Measurements from ENCODE around the gene ZNF622.

The ZNF622 gene

GRCh38 chr5:16413166-16413860 lies 52.3 kb downstream of the ZNF622 start:
- no peak for TF ChIP-seq CTCF (IDR thresholded peaks at IDR 0.05; ENCODE audit: low read depth, low read length)
- H3K4me3 ChIP-seq (ENCODE audit: low read depth, low read length) = no peak overlapping the region

- H3K4me3 ChIP-seq (ENCODE audit: low read depth, low read length) = no peak overlapping the region
- TF ChIP-seq CTCF (IDR thresholded peaks at IDR 0.05; ENCODE audit: low read depth, low read length) = no peak
Measured at GRCh38 chr5:16412556-16412955, 53.0 kb downstream of the ZNF622 start.

GRCh38 chr5:16411741-16412455 lies 53.7 kb downstream of the ZNF622 start:
- no peak overlapping the region for H3K4me3 ChIP-seq (ENCODE audit: low read depth, low read length)
- TF ChIP-seq CTCF (IDR thresholded peaks at IDR 0.05; ENCODE audit: low read depth, low read length) = no peak

- no peak overlapping the region for H3K4me3 ChIP-seq (ENCODE audit: low read depth, low read length)
- TF ChIP-seq CTCF (IDR thresholded peaks at IDR 0.05; ENCODE audit: low read depth, low read length) = no peak
Measured at GRCh38 chr5:16411235-16411634, 54.4 kb downstream of the ZNF622 start.

GRCh38 chr5:16410338-16410737 lies 55.3 kb downstream of the ZNF622 start:
- no peak overlapping the region for H3K4me3 ChIP-seq (ENCODE audit: low read depth, low read length)
- no peak for TF ChIP-seq CTCF (IDR thresholded peaks at IDR 0.05; ENCODE audit: low read depth, low read length)

GRCh38 chr5:16406630-16407029 lies 59.0 kb downstream of the ZNF622 start:
- H3K4me3 ChIP-seq (ENCODE audit: low read depth, low read length) = no peak overlapping the region
- TF ChIP-seq CTCF (IDR thresholded peaks at IDR 0.05; ENCODE audit: low read depth, low read length) = no peak

- no peak overlapping the region for H3K4me3 ChIP-seq (ENCODE audit: low read depth, low read length)
- TF ChIP-seq CTCF (IDR thresholded peaks at IDR 0.05; ENCODE audit: low read depth, low read length) = no peak
Measured at GRCh38 chr5:16406023-16406422, 59.6 kb downstream of the ZNF622 start.

Data from WI38 (cell line).